DMS153 treated with DMSO at 0.1 percent for 48 hours (cell line): Measurements from ENCODE around the gene SCLY.

ENCODE experiments used
- DNase-seq: peaks from one replicate; lab custom pipeline; 2025; ENCODE audit not compliant: unreplicated experiment; lab: John Stamatoyannopoulos, UW

SCLY gene

DNA sequence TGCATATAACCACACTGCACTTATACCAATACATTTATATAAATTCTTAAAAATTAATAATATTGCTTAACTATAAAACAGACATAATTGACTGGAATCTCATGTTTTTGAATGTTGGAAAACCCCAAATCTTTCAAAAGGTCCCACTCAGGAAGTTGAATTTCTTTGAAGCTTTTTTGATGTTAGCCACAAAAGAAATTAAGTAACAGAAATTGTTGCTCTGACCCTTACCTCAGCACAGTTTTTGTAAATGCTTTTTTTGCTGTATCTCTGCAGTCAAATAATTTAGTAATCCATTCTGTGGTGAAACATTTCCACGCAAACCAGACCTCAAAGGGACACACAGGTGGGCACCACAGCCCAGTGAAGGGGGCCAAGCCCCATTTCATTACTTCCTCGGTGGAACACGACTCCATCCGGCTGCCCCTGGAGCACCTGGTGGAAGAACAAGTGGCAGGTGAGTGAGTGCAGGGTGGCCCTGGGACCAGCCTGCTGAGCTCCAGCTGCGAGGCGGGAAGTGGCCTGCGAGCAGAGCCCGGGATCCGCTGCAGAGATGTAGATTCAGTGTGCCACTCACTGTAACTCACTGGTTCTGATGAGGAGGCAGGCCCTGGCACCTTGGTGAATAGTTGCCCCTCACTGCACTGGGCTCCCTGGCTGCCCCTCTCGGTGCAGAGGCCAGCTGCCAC, 8.4 kb downstream of the SCLY start:
- DNase-seq: no peak

GRCh38 chr2:238069877-238070276, 9.1 kb downstream of the SCLY start:
- DNase-seq: no peak

DNA sequence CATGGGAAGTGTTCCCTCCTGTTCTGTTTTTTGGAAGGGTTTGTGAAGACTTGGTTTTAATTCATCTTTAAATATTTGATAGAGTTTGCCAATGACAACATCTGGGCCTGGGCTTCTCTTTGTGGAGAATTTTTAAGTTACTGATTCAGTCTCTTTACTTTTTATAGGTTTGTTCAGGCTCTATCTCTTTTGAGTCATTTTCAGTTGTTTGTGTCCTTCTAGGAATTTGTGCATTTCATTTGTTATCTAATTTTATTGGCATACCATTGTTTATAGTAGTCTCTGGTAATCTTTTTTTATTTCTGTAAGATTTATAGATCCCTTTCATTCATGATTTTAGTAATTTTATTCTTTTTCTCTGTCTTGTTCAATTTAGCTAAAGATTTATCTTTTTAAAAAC, 14.6 kb downstream of the SCLY start:
- DNase-seq: no peak

GRCh38 chr2:238077292-238077691, 16.5 kb downstream of the SCLY start:
- no peak for DNase-seq

DNA sequence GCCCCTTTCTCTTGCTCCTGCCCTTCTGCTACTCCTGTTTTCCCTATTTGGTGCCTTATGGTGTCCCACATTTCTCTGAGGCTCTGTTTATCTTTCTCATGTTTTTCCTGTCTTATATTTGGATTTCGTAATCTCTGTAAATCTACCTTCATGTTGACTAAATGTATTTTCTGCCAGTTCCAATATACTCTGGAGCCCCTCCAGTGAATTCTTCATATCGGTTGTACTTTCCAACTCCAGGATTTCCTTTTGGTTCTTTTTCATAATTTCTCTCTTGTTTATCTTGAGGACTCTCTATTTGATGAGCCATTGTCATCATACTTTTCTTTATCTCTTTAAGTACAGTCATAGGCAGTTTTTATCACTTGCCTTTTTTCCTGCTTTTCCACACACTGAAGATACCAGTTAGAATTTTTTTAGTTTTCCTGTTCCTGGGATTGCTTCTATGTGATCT, 19.1 kb downstream of the SCLY start:
- no peak for DNase-seq

DNA sequence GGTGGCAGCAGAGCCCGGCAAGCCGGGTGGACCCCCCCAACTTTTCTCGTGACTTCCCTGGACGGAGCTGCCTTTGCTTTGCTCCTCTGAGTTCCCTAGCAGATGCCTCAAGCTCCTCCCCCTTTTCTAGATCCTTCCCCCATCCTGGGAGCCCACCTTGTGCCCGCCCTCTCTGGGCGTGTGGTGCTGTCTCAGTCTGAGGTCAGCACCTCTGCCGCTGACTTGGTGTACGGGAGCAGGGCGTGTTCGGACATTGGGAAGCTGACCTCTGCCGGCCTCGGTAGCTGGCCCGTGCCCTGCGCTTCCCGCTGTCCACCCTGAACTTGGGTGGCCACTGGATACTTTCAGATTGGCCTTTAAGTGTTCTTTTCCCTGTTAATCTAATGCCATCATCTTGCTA, 19.7 kb downstream of the SCLY start:
- DNase-seq: no peak

- DNase-seq: no peak
Measured at GRCh38 chr2:238081150-238081549, 20.3 kb downstream of the SCLY start.

- no peak for DNase-seq
Measured at GRCh38 chr2:238081561-238081960, 20.8 kb downstream of the SCLY start.

DNA sequence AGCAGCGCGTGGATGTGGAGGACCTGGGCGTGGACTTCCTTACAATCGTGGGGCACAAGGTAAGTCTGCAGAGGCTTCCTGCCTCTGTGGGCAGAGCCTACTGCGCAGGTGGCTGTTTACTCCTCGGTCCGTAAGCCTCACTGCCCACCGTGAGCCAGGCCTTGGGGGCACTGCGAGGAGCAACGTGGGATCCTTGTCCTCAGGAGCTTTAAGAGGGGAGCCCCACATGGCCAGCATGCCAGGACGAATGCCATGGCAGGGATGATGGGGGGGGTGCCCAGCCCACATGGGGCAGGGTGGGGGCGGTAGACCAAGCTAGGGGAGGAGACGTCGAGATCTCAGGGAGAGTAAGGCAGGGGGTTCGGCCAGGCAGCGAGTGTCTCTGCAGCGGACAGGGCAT, 21.4 kb downstream of the SCLY start:
- DNase-seq: no peak

GRCh38 chr2:238082827-238083226, 22.0 kb downstream of the SCLY start:
- DNase-seq: no peak

GRCh38 chr2:238083919-238084318, 23.1 kb downstream of the SCLY start:
- DNase-seq: no peak

GRCh38 chr2:238084761-238085160, 24.0 kb downstream of the SCLY start:
- no peak for DNase-seq

- no peak for DNase-seq
Measured at GRCh38 chr2:238085899-238086298, 25.1 kb downstream of the SCLY start.

DNA sequence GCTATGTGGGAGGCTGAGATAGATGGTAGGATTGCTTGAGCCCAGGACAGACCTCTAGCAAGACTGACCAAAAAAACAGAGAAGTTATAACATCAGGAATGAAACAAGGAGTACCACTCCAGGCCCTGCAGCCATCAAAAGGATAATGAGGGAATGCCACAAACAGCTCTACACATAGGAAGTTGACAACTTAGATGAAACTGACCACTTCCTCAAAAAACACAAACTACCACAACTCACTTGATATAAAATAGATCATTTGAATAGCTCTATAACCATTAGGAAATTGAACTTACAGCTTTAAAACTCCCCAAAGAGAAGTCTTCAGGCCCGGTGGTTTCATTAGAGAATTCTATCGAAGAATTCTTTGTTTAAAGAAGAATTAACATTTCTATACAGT, 26.4 kb downstream of the SCLY start:
- DNase-seq: no peak

DNA sequence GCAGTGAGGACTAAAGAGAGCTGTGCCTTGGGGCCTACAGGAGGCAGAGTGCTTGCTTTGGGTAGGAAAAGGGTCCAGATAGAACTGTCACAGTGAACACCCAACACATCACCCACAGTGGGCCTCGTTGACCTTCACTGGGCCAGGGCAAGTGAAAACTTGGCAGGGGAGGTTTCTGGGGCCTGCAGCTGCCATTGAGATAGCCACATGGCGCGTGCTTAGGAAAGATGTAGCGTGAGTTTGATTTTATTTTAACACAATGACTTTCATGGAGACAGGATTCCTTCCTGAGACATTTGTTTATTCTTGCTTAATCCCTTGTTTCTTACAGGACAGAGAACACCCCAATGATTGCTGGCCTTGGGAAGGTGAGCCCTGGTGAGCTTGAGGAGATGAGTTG, 30.1 kb downstream of the SCLY start:
- DNase-seq: no peak

GRCh38 chr2:238091436-238092060, 30.7 kb downstream of the SCLY start:
- no peak for DNase-seq

GRCh38 chr2:238092486-238093035, 31.8 kb downstream of the SCLY start:
- no peak for DNase-seq

- no peak for DNase-seq
Measured at GRCh38 chr2:238093181-238094140, 32.7 kb downstream of the SCLY start.

DNA sequence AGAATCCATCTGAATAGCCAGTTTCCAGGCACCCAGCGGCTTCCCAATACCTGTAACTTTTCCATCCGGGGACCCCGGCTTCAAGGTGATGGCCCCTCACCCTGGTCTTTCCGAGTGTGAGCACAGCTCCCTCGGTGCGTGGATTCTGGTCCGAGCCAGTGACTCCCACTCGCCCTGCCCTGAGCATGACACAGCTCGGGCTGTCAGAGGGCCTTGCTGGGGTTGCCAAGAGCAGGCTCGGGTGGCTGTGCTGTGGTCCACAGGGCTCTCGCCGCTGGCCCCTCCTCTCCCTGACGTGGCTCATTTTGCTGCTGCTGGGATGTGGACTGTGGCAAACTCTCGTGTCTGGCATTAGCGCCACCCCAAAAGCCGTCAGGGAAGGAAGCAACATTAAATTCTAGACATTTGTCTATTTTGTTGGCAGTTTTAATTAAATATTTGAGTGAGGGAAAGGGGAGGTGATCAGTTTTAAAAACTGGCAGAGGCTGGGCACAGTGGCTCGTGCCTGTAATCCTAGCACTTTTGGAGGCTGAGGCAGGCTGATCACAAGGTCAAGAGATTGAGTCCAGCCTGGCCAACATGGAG, 33.7 kb downstream of the SCLY start:
- DNase-seq: no peak

DNA sequence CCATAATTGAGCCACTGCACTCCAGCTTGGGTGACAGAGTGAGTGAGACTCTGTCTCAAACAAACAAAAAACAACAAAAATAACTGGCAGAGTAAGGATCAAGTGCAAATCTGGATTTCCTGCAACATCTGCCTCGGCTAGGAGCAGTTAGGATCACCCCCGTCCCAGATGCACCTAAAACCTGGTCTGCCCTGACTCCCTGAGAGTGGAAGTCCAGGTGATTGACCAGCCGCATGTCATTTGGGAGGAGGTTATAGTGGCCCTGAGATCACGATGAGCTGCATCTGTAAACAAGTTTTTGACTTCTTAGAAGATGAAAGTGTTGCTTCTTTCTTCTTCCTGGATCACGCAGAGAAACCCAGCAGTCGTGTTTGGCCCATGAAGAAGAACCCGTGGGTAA, 34.3 kb downstream of the SCLY start:
- DNase-seq: no peak
